Fibroblast of skin of right quadriceps (primary cell): ENCODE measurements around the gene ING3.
"Not testable (repeated sequence)": the region's sequence is repeated elsewhere in the genome, so short reads cannot be mapped to it uniquely, and the experiment has no call there.

Experiments used
- DNase-seq: peaks from one replicate; pipeline ENCODE4 v3.0.0-alpha.2; 2013

ING3 gene

DNA sequence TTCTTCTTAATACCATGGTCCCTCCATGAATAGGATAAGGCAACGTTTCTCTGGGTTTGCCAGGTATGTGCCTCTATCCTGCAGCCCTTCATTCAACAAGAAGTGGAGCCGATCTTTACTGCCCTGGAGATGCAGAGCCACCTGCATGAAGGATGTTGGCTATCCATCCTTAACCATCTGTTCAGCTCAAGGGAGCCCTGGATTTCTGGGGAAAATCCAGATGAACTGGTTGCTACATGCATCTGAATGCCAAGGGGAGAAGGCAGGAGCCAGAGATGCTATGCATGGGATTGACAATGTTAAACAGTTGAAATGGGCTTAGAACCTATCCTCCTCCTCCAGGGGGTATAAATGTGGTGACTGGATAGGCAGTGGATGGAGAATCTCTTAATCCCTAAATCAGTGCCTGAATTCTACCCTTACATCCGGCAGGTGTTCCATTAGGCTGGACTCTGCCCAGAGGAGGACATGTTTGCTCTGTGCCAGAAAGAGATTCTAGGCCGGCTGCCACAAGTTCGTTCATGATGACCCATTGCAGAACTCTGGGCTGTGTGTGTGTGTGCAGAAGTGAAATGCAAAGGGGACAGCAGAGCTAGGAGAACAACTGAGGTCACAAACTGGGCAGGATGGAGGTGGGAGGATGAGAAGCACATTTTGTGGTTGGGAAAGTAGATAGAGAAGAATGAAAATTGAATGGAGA, 53.6 kb downstream of the ING3 start:
- DNase-seq, result no peak

DNA sequence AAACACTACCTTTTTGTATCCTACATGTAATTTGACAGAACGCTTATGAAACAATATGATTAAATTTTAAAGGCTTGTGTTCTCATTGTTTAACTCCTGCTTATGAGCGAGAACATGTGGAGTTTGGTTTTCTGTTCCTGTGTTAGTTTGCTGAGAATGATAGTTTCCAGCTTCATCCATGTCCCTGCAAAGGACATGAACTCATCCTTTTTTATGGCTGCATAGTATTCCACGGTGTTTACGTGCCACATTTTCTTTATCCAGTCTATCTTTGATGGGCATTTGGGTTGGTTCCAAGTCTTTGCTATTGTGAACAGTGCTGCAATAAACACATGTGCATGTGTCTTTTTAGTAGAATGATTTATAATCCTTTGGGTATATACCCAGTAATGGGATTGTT, 54.5 kb downstream of the ING3 start:
- DNase-seq, result not testable (repeated sequence)

DNA sequence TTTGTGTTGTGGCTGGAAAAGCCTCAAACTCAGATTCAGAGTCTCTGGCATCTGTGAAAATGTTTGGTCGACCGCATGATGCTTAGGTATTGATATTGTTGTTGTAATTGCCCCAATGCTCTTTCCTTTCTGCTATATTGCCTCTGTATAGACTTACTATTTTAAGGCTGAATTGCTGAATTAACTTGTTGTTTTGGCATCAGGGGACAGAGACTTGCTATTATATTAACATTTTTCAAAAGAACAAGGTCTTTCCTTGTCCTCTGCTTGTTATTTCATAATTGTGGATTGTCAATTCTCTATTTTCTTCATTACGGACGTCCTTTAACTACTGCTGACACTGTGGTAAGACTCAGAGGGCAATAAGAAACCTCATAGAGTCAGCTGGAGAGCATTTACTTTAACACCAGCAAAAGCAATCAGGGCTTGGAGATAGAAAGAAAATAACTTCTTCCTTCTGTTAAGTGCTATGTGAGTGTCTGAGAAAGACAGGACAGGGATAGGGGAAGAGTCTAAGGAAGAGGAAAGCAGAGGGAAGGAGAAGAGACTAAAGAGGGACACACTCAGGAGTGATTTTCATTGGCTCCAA, 55.5 kb downstream of the ING3 start:
- DNase-seq, result no peak

GRCh38 chr7:121006711-121007315, 56.2 kb downstream of the ING3 start:
- DNase-seq, result peak; percentile 27

DNA sequence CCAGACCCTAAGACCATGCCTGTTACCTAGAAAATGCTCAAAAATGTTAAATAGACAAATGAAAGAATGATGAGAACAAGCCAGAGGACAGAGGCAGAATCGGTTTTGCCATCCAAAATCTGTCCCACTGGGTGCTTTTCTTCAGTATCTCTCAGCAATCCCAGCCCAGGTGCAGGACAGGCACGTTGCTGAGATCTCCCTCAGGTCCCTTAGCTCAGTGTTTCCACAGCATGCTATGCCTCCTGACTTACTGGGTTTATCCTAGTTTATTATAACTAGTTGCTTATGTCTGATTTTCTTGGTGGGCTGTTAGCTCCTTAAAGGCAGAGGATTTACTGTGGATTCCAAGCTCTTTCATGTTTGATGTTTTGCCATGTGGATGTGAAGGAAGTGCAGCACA, 58.2 kb downstream of the ING3 start:
- no peak for DNase-seq

GRCh38 chr7:121011401-121011800, 60.8 kb downstream of the ING3 start:
- DNase-seq, result no peak

DNA sequence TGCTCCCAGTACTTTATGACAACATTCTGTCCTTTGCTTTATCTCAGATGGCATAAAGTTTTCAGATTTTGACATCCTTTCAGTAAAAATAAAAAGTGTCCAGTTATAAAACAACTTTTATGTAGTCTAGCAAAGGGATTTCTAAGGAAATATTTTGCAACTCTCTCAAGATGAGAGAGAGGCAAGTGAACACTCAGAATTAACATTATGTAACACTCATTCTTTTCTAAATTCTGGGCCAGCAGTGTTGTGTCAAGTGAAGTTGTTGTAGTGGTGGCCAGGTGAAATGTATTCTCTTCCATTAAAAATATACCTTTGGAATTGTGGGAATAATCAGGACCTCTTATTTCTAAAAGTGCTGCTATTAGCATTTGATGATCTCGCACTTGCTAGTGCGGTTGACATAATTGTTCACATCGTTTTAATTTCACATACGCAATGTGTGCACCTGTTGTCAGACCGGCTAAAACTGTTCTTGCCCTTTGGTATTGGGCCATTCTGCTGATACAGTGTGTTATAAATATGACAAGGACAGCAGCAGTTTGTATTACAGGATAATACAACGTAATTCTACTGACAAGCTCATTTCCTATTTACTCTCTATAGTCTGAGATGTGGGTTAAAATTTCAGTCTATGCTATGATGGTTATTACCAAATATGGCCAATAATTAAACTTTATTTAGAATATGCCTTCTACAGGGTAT, 61.7 kb downstream of the ING3 start:
- no peak for DNase-seq

GRCh38 chr7:121012919-121013318, 62.3 kb downstream of the ING3 start:
- no peak for DNase-seq

DNA sequence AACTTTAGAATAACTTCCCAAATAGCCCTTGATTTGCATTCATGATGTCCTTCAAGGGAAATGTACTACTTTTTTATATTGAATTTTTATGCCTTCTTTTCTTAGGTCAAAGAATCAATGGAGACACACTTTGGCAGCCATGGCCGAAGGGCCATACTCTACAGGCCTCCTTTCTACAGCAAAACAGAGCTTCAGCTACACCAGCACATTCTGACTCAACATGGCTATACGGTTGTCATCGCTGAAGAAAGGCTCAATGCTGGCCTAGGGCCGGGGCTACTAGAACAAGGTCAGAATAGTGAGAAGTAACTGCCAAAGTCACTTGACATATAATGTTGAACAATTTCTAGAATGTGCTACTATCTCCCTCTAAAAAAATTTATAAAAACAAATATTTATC, 65.0 kb downstream of the ING3 start:
- DNase-seq, result no peak

DNA sequence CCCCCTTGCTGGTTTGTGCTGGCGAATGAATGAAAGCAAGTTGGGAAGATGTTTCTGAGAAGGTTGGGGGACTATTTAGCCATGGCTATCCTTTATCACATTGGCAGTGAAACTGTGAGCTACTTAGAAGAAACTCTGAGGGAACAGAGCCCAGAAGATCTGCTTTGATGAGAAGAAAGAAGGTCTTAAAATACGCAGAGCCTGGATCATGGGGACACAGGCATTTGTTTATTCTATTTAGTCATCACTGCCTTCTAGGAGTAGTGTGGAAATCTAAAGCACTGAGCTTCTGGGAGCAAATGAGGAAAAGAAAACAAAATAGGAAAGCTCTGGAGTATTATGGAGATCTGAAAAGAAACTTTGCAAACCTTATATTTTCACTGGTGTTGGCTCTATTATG, 66.4 kb downstream of the ING3 start:
- DNase-seq, result peak; percentile 56

GRCh38 chr7:121017586-121017985, 67.0 kb downstream of the ING3 start:
- no peak for DNase-seq

- DNase-seq, result peak; percentile 73
Observed at GRCh38 chr7:121019018-121019417, 68.4 kb downstream of the ING3 start.

GRCh38 chr7:121020249-121020988, 69.8 kb downstream of the ING3 start:
- peak; percentile 67 for DNase-seq

GRCh38 chr7:121020989-121021969, 70.7 kb downstream of the ING3 start:
- DNase-seq, result no peak

DNA sequence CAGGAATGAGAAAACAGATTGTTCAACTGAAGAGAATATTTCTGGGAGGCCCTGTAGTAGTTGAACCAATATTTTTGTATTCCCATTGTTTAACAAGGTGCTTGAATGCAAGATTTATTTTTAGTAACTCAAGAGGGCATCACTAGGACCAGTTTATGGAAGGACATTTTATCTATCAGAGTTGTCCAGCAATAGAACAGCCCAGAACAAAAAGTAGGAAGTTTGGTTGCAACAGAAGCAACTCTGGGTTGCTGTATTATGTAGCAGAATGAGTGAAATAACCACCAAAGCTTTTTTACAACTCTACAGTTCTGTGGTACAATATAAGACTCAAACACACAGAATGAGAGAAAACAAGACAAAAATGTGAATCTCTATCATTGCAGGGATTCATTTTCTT, 72.6 kb downstream of the ING3 start:
- no peak for DNase-seq

DNA sequence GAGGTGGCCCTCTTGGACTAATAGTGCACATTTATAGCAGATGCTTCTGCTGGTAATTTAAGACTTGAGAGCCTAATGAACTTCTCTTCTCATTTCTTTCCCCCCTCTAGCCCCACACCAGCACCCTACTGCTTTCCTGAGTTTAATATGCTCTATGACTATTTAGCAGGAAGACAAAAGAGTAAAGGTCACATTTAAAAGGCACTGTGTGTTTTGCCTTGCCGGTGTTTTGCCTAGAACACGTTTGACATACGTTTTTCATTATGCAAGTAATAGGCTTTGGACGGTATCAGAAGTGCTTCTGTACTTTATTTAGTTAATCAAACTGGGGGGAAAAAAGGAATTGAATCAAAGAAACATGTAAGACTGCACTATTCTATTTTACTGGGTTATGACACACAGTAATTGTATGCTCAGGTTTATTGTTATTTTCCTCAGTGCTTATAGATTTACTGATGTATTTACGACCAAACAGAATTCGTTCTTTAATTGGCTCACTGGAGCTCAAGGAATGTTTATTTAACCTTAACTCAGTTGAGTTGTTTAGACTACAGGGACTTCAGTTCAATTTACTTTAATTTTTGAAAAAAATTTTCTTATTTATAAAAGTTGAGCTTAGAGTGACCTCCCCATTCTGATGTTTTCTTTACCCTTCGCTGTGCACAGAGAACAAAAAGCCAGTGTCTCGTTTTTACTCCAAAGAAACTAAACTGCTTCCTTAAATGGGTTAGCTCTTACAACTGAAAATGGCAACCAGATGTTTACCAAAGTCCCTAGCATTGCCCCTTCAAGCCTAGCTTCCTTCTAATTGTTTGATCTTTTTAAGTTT, 73.3 kb downstream of the ING3 start:
- peak; percentile 40 for DNase-seq

- DNase-seq, result no peak
Observed at GRCh38 chr7:121024611-121025010, 74.0 kb downstream of the ING3 start.

DNA sequence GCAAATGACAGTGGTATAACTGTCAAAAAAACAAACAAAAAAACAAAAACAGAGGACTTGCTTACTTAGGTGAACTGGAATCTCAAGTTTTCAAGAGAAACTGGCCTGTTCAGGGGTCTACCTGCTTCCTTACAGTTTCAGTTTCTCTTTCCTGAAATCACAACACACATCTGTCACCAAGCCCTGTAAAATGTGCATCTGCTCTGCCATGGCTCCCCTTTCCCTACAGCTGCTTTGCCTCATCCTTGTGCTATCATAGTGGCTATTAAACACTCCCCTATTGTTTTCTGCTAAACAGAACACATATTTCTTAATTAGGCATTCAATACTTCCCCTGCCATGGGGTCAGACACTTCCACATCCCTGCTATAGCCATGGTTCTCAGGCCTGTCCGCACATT, 75.6 kb downstream of the ING3 start:
- DNase-seq, result no peak

DNA sequence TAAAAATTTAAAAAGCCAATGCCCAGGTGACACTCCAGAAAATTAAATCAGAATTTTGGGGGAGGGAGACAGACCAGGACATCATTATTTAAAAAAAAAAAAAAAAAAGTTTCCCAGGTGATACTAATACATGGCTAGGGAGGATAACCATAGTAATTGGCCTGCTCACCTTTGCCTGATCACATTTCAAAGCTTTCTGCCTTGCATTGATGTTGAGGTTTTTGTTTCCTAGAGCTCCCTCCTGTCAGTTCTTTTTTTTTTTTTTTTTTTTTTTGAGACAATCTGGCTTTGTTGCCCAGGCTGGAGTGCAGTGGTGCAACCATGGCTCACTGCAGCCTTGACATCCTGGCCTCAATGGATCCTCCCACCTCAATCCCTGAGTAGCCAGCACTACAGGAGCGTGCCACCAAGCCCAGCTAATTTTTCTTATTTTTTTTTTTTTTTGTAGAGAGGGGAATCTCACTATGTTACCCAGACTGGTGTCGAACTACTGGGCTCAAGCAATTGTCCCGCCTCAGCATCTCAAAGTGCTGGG, 76.1 kb downstream of the ING3 start:
- DNase-seq, result no peak
